Mesendoderm (in vitro differentiated cells): ENCODE measurements around the gene S100A6.

ENCODE experiments used
- DNase-seq: peaks from one replicate; pipeline ENCODE4 v3.0.0; 2013
- H2AK5ac ChIP-seq: 2 replicates; pipeline ENCODE4 v1.6.1; 2013; ENCODE audit warnings: low read length, inconsistent platforms
- H2BK120ac ChIP-seq: 2 replicates; pipeline ENCODE4 v1.6.1; 2013; ENCODE audit warnings: low read depth, mild to moderate bottlenecking, low read length, moderate library complexity, mixed read lengths
- H2BK15ac ChIP-seq: replicated peaks from 2 replicates; pipeline ENCODE4 v1.6.1; 2013; ENCODE audit warnings: low read depth, mild to moderate bottlenecking, moderate library complexity
- H2BK5ac ChIP-seq: 2 replicates; pipeline ENCODE4 v1.6.1; 2013; ENCODE audit warnings: low read length, inconsistent platforms
- H3K18ac ChIP-seq: 2 replicates; pipeline ENCODE4 v1.6.1; 2013; ENCODE audit warnings: mild to moderate bottlenecking, low read length, mixed read lengths
- H3K23ac ChIP-seq: one replicate; pipeline ENCODE4 v1.6.1; 2013; ENCODE audit warnings: low read length
- H3K27ac ChIP-seq: 2 replicates; pipeline ENCODE4 v1.5.1; 2013; ENCODE audit warnings: low read depth, mild to moderate bottlenecking, inconsistent platforms, low read length, moderate library complexity
- H3K27me3 ChIP-seq: 2 replicates; pipeline ENCODE4 v1.6.1; 2013; ENCODE audit warnings: low read length, control low read depth, mild to moderate bottlenecking, inconsistent platforms; ENCODE audit not compliant: insufficient read depth, poor library complexity
- H3K36me3 ChIP-seq: 2 replicates; pipeline ENCODE4 v1.6.1; 2013; ENCODE audit warnings: low read length, inconsistent platforms; ENCODE audit not compliant: control insufficient read depth, insufficient read depth
- H3K4ac ChIP-seq: one replicate; pipeline ENCODE4 v1.6.1; 2013; ENCODE audit warnings: low read depth, mild to moderate bottlenecking, low read length, moderate library complexity
- H3K4me1 ChIP-seq: 2 replicates; pipeline ENCODE4 v1.6.1; 2013; ENCODE audit warnings: low read depth, low read length, inconsistent platforms; ENCODE audit not compliant: control insufficient read depth
- H3K4me2 ChIP-seq: 2 replicates; pipeline ENCODE4 v1.6.1; 2013; ENCODE audit warnings: low read length
- H3K4me3 ChIP-seq: 2 replicates; pipeline ENCODE4 v1.5.1; 2013; ENCODE audit warnings: mild to moderate bottlenecking, low read length
- H3K56ac ChIP-seq: one replicate; pipeline ENCODE4 v1.6.1; 2013; ENCODE audit warnings: low read length
- H3K79me1 ChIP-seq: 2 replicates; pipeline ENCODE4 v1.6.1; 2013; ENCODE audit warnings: low read length, inconsistent platforms
- H3K79me2 ChIP-seq: 2 replicates; pipeline ENCODE4 v1.6.1; 2013; ENCODE audit warnings: mild to moderate bottlenecking, low read length; ENCODE audit not compliant: control insufficient read depth, insufficient read depth
- H3K9ac ChIP-seq: 2 replicates; pipeline ENCODE4 v1.6.1; 2013; ENCODE audit warnings: low read length, inconsistent platforms
- H4K5ac ChIP-seq: one replicate; pipeline ENCODE4 v1.6.1; 2013; ENCODE audit warnings: low read length
- H4K8ac ChIP-seq: one replicate; pipeline ENCODE4 v1.6.1; 2013; ENCODE audit warnings: low read depth, mild to moderate bottlenecking, control low read depth, low read length, moderate library complexity
- WGBS: extraction: QIAGEN DNeasy Blood & Tissue Kit; methylation state at CpG from one replicate; pipeline ENCODE4 v1.1.7; 2013; ENCODE audit warnings: low lambda C conversion rate, missing lambda C conversion rate; ENCODE audit not compliant: insufficient coverage; ENCODE audit errors: extremely low coverage; 5-methylcytosine and 5-hydroxymethylcytosine counted together

Gene S100A6

DNA sequence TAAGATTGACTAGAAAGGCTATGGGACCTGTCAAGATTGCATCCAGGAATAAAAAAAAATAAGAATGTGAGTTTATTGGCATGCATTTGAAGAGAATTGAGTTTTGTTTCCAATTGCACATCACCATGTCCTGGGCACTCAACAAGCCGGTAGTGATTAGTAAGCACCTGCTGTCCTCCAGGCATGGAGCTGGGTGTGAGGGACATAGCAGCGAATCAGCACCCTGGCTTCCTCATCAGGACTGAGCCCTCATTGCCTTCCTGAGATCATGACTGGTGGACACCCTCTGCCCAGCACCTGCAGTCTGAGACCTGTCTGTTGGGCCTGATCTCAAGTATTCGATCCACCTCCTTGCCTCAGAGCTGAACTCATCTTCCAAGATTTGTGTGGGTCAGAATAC lies 26.8 kb downstream of the S100A6 start:
- Histone ChIP-seq H3K18ac (no peak overlapping the region), H3K4ac (no peak overlapping the region), H3K27me3 (no peaks in the 10 kb centered on the region), H3K9ac (no peak overlapping the region), H3K4me3 (no peak overlapping the region), H3K56ac (no peak overlapping the region), H2BK5ac (no peak overlapping the region), H4K8ac (no peak overlapping the region), H3K4me1 (no peaks in the 10 kb centered on the region), H2BK15ac (no peak overlapping the region), H3K36me3 (no peaks in the 10 kb centered on the region), H2BK120ac (no peak overlapping the region), H3K27ac (no peak overlapping the region), H4K5ac (no peak overlapping the region), H2AK5ac (no peak overlapping the region), H3K4me2 (no peak overlapping the region), H3K23ac (no peak overlapping the region), H3K79me2 (no peaks in the 10 kb centered on the region), H3K79me1 (no peaks in the 10 kb centered on the region)
- no CpG with 5 or more reads among the region's 3 CpGs for WGBS
- no peak for DNase-seq

DNA sequence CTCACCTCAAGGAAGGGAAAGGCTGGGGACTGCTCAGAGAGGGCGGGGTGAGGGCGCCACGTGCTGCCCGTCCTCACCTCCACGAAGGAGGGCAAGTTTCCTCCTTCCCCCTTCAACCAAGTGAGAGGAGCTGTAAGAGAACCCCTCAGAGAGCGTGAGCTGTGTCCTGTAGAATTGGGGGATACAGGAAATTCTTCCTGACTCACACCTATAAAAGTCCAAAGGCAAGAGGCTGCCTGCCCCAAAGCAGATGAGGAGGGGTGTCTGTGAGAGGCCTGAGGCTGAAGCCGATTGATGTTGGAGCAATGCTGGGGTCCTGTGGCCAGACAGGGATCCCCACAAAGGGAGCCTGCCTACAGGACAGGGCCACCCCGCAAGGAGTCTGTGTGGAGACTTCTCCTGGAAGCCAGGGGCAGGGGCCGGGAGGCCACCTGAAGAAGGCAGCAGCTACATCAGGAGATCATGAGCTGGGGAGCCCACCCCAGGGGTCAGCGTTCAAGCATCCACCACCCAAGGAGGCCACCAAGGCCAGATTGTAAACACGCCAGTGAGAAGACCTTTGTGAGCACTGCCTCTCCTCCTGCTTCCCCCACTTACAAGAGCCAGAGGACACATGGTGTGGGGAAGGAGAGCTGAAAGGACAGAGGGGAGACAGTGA lies 27.7 kb downstream of the S100A6 start:
- Histone ChIP-seq H2BK120ac (no peak overlapping the region), H3K56ac (peak overlapping the region; percentile 22), H2BK5ac (no peak overlapping the region), H3K18ac (no peak overlapping the region), H3K27me3 (no peaks in the 10 kb centered on the region), H4K5ac (no peak overlapping the region), H2BK15ac (no peak overlapping the region), H2AK5ac (no peak overlapping the region), H3K4ac (no peak overlapping the region), H3K23ac (no peak overlapping the region), H3K27ac (no peak overlapping the region), H3K36me3 (no peaks in the 10 kb centered on the region), H3K4me2 (no peak overlapping the region), H3K79me2 (no peaks in the 10 kb centered on the region), H3K4me3 (no peak overlapping the region), H4K8ac (no peak overlapping the region), H3K9ac (no peak overlapping the region), H3K4me1 (no peaks in the 10 kb centered on the region), H3K79me1 (no peaks in the 10 kb centered on the region)
- WGBS = no CpG with 5 or more reads among the region's 11 CpGs
- no peak for DNase-seq

DNA sequence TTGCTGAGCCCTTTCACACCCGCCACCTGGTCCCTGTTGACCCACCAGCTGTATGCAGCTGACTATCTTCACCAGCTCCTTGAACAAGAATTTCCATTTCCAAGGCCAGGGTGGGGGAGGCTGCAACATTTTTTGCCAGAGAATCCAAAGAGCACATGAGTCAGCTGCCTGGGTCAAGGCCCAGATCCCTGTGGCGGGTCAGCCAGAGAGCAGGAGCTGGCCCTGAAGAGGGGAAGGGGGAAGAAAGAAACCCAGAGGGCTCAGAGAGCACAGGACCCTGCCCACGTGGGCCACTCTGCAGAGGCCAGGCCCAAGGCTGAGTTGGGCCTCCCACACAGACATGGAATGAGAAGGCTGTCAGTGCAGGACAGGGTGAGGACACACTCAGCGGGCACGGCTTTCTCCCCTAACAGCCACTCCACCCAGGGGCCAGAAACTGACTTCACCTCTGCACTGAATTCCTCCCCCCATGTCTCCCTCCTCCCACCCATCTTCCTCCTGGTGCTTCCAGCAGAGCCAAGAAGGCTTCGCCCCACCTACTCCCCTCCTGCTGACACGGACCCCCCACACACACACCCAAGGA lies 28.9 kb downstream of the S100A6 start:
- H2BK5ac ChIP-seq = no peak overlapping the region
- no peak overlapping the region for H2BK15ac ChIP-seq
- H3K36me3 ChIP-seq = no peaks in the 10 kb centered on the region
- H2BK120ac ChIP-seq = no peak overlapping the region
- no peaks in the 10 kb centered on the region for H3K27me3 ChIP-seq
- no peak overlapping the region for H2AK5ac ChIP-seq
- H3K23ac ChIP-seq = no peak overlapping the region
- H3K4me1 ChIP-seq = no peaks in the 10 kb centered on the region
- H3K79me1 ChIP-seq = no peaks in the 10 kb centered on the region
- H3K18ac ChIP-seq = no peak overlapping the region
- H3K9ac ChIP-seq = no peak overlapping the region
- no peak for DNase-seq
- no peak overlapping the region for H3K4ac ChIP-seq
- no peak overlapping the region for H3K4me3 ChIP-seq
- H4K8ac ChIP-seq = no peak overlapping the region
- no CpG with 5 or more reads among the region's 7 CpGs for WGBS
- no peak overlapping the region for H3K27ac ChIP-seq
- no peak overlapping the region for H3K56ac ChIP-seq
- no peak overlapping the region for H3K4me2 ChIP-seq
- no peak overlapping the region for H4K5ac ChIP-seq
- no peaks in the 10 kb centered on the region for H3K79me2 ChIP-seq

DNA sequence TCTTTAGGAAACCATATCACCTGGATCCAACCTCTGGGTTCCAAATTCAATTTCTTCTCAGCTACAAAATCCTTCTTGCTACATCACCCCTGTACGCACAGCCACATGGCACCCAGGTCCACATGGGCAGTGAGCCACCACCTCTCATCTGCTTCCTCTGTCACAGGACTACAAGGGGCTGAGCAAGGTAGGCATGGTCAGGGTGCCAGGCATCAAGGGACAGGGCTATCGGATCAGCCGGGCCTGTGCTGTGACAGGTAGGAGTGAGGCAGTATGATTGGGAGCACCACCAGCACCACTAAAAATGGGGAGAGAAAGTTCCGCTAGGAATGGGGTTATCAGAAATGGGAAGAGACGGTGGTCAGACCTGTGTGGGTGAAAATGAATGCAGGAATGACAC lies 29.4 kb downstream of the S100A6 start:
- H3K79me1 ChIP-seq = no peaks in the 10 kb centered on the region
- no peak overlapping the region for H3K9ac ChIP-seq
- H3K56ac ChIP-seq = peak overlapping the region; percentile 22
- H3K36me3 ChIP-seq = no peaks in the 10 kb centered on the region
- DNase-seq = no peak
- H3K18ac ChIP-seq = no peak overlapping the region
- no peak overlapping the region for H4K5ac ChIP-seq
- no peak overlapping the region for H2BK15ac ChIP-seq
- no peak overlapping the region for H2AK5ac ChIP-seq
- no peak overlapping the region for H3K4me3 ChIP-seq
- WGBS = no CpG with 5 or more reads among the region's 5 CpGs
- H4K8ac ChIP-seq = no peak overlapping the region
- no peak overlapping the region for H2BK5ac ChIP-seq
- no peak overlapping the region for H3K4ac ChIP-seq
- no peak overlapping the region for H3K23ac ChIP-seq
- no peaks in the 10 kb centered on the region for H3K79me2 ChIP-seq
- no peaks in the 10 kb centered on the region for H3K27me3 ChIP-seq
- no peaks in the 10 kb centered on the region for H3K4me1 ChIP-seq
- no peak overlapping the region for H2BK120ac ChIP-seq
- H3K4me2 ChIP-seq = no peak overlapping the region
- H3K27ac ChIP-seq = no peak overlapping the region

DNA sequence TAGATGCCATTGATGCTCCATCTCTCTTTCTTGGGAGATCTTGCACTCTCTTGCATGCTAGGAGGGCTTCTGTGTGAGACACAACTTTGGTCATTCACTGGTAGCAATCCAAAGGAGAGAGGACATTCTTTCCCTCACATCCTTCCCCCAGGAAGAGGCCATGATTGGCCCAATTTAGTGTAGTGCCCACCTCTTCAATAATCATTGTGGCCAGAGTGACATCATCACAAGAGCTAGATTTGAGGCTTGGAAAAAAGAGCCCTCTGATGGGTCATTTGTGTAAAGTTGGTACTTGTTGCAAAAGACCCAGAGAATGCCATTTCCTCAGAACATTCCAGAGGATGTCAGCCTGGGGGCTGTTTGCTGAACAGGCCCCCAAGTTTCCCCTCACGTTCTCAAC lies 30.2 kb downstream of the S100A6 start:
- Histone ChIP-seq H3K23ac (no peak overlapping the region), H2BK5ac (no peak overlapping the region), H3K36me3 (no peaks in the 10 kb centered on the region), H3K56ac (no peak overlapping the region), H3K27me3 (no peaks in the 10 kb centered on the region), H2BK15ac (no peak overlapping the region), H4K5ac (no peak overlapping the region), H4K8ac (no peak overlapping the region), H2BK120ac (no peak overlapping the region), H3K4me3 (no peak overlapping the region), H3K4me1 (no peaks in the 10 kb centered on the region), H3K9ac (no peak overlapping the region), H3K79me1 (no peaks in the 10 kb centered on the region), H3K4me2 (no peak overlapping the region), H3K18ac (no peak overlapping the region), H3K79me2 (no peaks in the 10 kb centered on the region), H3K4ac (no peak overlapping the region), H3K27ac (no peak overlapping the region), H2AK5ac (no peak overlapping the region)
- DNase-seq = no peak
- WGBS = no CpG with 5 or more reads among the region's 1 CpG

DNA sequence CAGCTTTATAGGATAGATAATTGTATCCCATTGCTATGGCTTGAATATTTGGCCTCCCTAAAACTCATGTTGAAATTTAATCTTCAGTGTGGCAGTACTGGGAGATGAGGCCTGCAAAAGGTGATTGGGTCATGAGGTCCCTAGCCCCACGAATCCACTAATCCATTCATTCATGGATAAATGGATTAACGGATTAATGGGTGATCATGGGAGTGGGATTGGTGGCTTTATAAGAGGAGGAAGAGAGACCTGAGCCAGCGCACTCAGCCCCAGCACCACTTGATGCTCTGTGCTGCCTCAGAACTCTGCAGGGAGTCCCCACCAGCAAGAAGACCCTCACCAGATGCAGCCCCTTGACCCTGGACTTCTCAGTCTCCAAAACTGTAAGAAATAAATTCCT lies 32.0 kb downstream of the S100A6 start:
- Histone ChIP-seq H3K36me3 (no peaks in the 10 kb centered on the region), H3K18ac (no peak overlapping the region), H3K4me2 (no peak overlapping the region), H3K4ac (no peak overlapping the region), H2BK15ac (no peak overlapping the region), H2BK120ac (no peak overlapping the region), H4K8ac (no peak overlapping the region), H3K27me3 (no peaks in the 10 kb centered on the region), H3K9ac (no peak overlapping the region), H3K56ac (no peak overlapping the region), H2BK5ac (no peak overlapping the region), H3K4me3 (no peak overlapping the region), H4K5ac (no peak overlapping the region), H2AK5ac (no peak overlapping the region), H3K79me1 (no peaks in the 10 kb centered on the region), H3K23ac (no peak overlapping the region), H3K79me2 (no peaks in the 10 kb centered on the region), H3K4me1 (no peaks in the 10 kb centered on the region), H3K27ac (no peak overlapping the region)
- DNase-seq = no peak
- WGBS = no CpG with 5 or more reads among the region's 3 CpGs
